GM18499 (cell line): ENCODE data around the gene NFRKB.

ENCODE experiments used
- ATAC-seq: cut with Tn5 transposase; IDR thresholded peaks from one replicate; pipeline ENCODE4 v1.9.1; 2021; ENCODE audit warnings: moderate number of reproducible peaks; ENCODE audit not compliant: insufficient read depth, unreplicated experiment

NFRKB gene

DNA sequence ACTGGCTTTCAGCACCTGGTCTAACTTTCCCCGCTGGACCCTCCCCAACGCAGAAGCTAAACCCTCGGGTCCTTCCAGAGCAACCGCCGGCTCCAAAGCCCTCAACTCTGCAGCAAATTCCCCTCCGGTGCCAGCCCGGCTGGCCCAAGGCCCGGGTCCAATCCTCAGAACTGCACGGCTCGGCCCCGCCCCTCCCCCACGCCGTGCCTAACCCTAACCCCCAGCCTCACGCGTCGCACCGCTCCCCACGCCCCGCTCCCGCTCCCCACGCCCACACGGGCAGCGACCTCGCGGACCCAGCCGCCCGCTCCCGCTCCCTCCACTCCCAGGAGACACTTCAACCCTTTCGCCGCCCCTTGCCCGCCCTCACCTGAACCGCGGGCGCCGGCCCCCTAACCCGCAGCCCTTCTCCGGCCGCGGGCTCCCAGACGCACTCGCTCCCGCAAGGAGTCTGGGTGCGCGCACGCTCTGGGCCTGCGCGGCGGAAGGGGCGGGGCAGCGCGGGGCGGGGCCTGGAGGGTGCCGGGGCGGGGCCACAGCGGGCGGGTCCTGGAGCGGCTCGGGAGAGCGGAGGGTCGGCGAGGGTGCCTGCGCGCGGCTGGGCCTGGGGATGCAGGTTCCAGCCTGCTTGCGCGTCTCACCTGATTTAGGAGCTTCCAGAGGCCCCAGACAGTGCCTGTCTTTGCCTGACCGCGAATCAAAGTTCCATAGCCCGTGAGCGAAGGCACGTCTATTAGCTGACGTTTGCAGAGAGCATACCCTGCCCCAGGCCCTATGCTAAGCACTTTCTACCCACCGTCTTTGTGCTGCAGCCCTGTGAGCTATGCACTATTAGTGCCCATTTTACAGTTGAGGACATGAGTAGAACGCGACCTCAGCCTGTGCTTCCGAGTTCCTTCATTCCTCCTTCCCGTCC is at the start of gene NFRKB:
TSS of gene NFRKB (minus strand) at position 453 of the 916 bp plus-strand sequence. CDS start 2,729 bp downstream, outside the sequence.
- ATAC-seq: peak; percentile 73

DNA sequence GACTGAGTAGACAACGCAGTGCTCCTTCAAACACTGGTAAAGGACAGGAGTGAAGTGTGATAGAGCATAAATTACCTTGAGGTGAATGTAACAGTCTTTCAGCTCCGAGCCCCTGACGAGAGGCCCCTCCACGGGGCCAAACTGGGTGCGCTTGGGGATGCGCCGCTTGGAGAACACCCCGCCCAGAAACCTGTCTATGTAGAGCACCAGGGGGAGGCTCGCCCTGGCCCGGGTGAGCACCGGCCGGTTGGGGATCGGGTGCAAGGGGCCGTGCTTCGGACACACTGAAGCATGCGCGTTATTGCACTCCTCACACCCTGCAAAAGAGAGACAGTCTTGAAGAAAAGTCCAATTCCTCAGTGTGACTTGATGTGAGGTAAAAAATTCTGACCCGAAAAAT is 49.3 kb upstream of the NFRKB start:
- ATAC-seq: no peak

- no peak for ATAC-seq
Observed at GRCh38 chr11:129943036-129943435, 47.7 kb upstream of the NFRKB start.

DNA sequence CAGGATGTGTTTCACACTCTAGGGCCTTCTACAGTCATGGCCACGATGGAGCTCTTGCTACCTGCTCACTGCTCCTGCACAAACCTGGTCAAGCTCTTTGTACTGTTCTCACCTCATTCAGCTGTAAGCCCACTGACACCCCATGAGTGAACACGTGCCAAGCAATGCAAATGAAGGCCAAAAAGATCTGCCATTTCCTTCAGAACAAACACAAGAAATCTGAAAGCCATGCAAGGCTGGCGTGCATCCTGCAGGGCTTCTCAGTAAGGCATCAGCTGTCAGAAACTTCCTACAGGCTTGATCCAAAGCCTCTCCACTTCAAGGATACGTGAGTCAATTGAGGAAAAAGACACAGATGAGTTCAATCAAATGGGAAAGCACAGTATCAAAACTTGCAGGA is 44.1 kb upstream of the NFRKB start:
- ATAC-seq: no peak

GRCh38 chr11:129938764-129939163 is 43.4 kb upstream of the NFRKB start:
- ATAC-seq: no peak

GRCh38 chr11:129937592-129938238 is 42.3 kb upstream of the NFRKB start:
- no peak for ATAC-seq

DNA sequence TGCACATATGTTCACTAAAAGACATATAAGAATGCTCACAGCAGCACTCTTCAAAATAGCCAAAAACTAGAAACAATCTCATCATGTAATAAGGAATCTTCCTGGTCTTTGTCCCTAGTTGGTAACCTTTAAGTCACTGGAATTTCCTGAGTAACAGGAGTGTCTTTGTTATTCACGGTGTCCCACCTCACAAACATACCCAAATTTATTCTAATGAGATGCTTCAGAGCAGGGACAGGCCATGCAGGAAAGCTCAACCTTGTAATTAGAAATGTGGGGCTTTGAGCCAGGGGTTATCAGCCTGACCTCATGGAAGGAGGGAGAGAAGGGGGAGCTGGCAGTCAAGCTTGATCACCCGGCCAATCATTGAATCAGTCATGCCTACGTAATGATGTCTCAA is 40.3 kb upstream of the NFRKB start:
- ATAC-seq: no peak

GRCh38 chr11:129933891-129934290 is 38.5 kb upstream of the NFRKB start:
- no peak for ATAC-seq

- no peak for ATAC-seq
Observed at GRCh38 chr11:129933262-129933661, 37.9 kb upstream of the NFRKB start.

DNA sequence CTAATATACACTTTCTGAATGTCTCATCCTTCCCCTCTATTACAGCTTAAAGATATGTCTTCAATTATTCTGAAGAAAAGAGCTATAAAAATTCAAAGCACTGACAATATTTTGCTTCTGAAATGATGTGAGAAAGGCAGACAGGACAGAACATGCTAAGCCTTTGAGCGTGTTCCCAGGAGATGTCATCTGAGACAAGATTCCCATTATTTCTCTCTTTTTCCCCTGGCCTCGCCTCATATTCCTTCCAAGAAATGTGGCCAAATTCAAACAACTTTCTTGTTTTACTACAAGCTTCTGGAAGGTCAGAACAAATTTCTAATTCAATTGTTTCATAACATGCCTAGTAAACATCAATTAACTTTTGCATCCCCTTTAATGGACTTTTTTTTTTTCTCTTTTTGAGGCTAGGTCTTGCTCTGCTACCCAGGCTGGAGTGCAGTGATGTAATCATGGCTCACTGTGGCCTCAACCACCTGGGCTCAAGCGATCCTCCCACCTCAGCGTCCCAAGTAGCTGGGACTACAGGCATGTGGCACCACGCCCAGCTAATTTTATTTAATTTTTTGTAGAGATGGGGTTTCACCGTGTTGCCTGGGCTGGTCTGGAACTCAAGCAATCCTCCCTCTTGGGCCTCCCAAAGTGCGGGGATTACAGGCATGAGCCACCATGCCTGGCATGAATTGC is 37.1 kb upstream of the NFRKB start:
- ATAC-seq: no peak

- ATAC-seq: no peak
Observed at GRCh38 chr11:129930743-129931142, 35.4 kb upstream of the NFRKB start.

DNA sequence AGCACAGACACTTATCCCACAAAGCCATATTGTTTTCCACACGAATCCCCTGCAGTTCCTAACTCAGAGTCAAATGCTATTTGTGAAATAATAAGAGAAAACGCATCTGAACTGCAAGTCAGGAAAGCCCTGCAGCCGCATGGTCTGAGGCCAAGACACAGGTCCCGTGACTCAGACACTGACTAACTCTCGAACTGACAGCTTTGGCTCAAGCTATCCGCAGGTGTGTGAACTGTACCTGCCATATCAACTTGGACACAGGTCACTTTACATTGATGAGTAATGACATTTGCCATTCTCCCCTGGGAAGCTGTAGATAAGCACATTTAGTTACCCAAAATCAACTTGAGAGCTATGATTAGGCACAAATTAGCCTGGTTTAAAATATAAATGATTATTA is 34.9 kb upstream of the NFRKB start:
- no peak for ATAC-seq

- no peak for ATAC-seq
Observed at GRCh38 chr11:129929721-129930120, 34.3 kb upstream of the NFRKB start.

DNA sequence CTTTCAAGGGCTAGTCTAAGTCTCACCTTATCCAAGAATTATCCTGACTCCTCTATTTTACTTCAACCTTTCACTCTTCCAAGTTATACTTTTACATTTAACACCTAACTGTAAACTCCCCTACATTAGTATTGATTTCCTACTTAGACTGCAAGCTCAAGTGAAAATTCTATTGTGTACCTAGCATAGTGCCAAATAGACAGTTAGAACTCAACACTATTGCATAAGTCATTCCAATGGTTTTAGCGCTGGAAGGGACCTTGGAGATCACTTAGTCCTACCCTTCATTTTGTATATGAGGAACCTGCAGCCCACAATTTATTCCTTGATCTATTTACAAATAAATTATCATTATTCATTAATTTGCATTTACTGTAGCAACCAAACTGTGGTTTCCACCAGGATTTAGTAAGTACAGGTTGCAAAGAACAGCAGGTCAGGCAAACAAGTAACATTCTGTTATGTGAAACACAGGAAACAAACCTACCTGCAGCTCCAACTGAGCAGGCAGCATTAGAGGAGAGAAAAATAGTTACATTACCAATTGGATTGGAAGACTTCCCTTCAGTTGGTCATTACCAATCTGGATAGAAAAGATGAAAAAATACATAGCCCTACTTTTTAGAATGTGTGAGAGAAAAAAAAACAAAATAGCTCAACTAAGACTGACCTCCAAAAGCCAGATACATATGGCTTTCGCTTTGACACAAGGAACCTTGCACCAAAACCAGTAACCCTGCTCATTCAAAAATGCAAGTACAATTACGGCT is 33.7 kb upstream of the NFRKB start:
- no peak for ATAC-seq

GRCh38 chr11:129922674-129923073 is 27.3 kb upstream of the NFRKB start:
- ATAC-seq: no peak

DNA sequence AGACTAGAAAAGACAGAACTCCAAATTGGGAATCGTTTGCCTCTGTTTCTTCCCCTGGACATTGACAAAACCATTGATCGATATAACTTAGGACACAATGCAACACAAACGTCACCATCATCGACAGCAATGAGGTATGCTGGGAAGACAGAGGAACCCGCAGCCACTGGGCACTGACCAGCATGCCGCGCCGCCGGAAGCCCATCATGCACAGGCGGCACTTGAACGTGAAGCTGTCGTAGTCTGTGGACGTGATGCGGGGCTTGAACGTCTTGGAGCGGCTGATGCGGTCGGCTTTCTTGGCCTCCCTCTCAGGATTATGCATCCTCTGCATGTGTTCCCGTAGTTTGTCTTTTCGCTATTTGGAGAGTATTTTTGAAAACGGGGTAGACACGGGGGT is 23.0 kb upstream of the NFRKB start:
- ATAC-seq: no peak

- ATAC-seq: no peak
Observed at GRCh38 chr11:129917231-129917630, 21.9 kb upstream of the NFRKB start.

DNA sequence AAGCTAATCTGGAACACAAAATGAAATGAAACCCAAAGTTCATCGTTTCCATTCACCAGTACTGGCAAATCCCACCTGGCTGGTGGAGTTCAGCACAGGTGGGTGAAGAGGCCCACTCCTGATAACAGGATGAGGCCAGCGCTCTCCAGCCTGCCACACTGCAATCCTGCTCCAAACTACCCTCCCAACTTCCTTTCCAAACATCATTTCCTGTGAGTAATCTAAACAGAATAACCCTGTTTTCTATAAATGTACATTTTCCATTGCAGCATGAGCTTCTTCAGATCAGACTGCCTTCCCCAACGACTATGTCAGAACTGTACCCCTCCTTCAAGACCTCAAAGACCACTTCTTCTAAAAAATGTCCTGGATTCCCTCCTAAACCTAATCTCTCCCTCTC is 15.9 kb upstream of the NFRKB start:
- ATAC-seq: no peak

DNA sequence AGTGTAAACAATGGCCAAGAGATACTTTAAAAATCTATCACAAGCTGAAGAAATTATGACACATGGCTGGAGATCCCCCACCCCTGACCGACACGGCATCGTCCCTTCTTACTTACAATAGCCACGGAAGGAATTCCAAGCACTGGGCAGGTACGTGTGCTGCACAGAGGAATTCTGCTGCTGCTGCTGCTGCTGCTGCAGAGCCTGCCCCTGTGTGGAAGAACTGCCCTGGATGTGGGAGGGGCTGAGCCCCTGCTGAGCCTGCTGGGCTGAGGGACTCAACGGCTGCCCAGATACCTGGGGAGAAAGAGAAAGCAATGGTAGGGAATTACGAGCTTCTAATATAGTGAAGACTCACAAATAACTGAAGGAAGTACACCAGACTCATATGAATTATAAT is 15.0 kb upstream of the NFRKB start:
- ATAC-seq: no peak

DNA sequence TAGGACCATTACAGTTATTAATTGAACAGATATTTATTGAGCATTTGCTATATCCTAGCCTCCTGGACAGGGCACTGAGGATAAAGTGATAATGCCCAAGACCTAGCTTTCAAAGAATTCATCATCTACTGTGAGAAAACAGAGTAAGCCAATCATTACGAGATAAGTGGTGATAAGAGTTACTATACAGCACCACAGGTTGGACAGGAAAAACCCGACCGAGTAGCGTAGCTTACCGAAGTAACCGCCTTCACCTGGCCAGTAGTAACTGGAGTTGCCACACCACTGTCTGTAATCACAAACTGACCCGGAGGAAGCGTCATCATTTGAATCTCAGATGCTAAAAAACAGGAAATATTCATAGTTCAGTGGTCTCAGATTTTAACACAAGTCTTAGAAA is 10.0 kb upstream of the NFRKB start:
- ATAC-seq: no peak
